Astrocyte (in vitro differentiated cells and primary cell): ENCODE data around the gene OR9Q1. TPM values are rescaled to one million over a fixed set of nuclear protein-coding genes. Genes with fewer than 3 reads are reported as not detected.

Source experiments
- DNase-seq: peaks from one replicate; pipeline ENCODE4 v3.0.0-alpha.2; 2010; ENCODE audit warnings: low read depth
- FAIRE-seq: peaks from 2 replicates; lab custom pipeline; 2011; peaks lifted over from hg19 to GRCh38; lab: Jason Lieb, UNC
- H2AFZ ChIP-seq: 2 replicates; pipeline ENCODE4 v1.6.0; 2012; ENCODE audit warnings: low read depth, low read length, inconsistent platforms
- H3K27ac ChIP-seq: 2 replicates; pipeline ENCODE4 v1.5.1; 2011; ENCODE audit warnings: low read depth, low read length, inconsistent platforms
- H3K27me3 ChIP-seq: 2 replicates; pipeline ENCODE4 v1.6.0; 2011; ENCODE audit warnings: low read length, inconsistent platforms; ENCODE audit not compliant: insufficient read depth
- H3K36me3 ChIP-seq: 2 replicates; pipeline ENCODE4 v1.5.1; 2011; ENCODE audit warnings: low read length, inconsistent platforms; ENCODE audit not compliant: insufficient read depth
- H3K4me1 ChIP-seq: 2 replicates; pipeline ENCODE4 v1.5.1; 2011; ENCODE audit warnings: low read length, inconsistent platforms; ENCODE audit not compliant: insufficient read depth
- H3K4me2 ChIP-seq: 2 replicates; pipeline ENCODE4 v1.6.0; 2012; ENCODE audit warnings: low read length, inconsistent platforms
- H3K4me3 ChIP-seq: 2 replicates; pipeline ENCODE4 v1.5.1; 2011; ENCODE audit warnings: low read depth, mild to moderate bottlenecking, low read length, inconsistent platforms; ENCODE audit not compliant: insufficient read depth
- H3K79me2 ChIP-seq: 2 replicates; pipeline ENCODE4 v1.6.0; 2012; ENCODE audit warnings: mild to moderate bottlenecking, low read length, inconsistent platforms; ENCODE audit not compliant: insufficient read depth
- H3K9ac ChIP-seq: 2 replicates; pipeline ENCODE4 v1.6.0; 2012; ENCODE audit warnings: mild to moderate bottlenecking, low read length, inconsistent platforms
- H3K9me3 ChIP-seq: 2 replicates; pipeline ENCODE4 v1.5.1; 2012; ENCODE audit warnings: low read depth, mild to moderate bottlenecking, low read length, inconsistent platforms; ENCODE audit not compliant: insufficient read depth
- H4K20me1 ChIP-seq: 2 replicates; pipeline ENCODE4 v1.6.0; 2012; ENCODE audit warnings: low read length, inconsistent platforms; ENCODE audit not compliant: insufficient read depth
- H3K27ac Mint-ChIP-seq: one replicate; pipeline ENCODE4 v1.8.0; 2021; ENCODE audit warnings: mild to moderate bottlenecking, mixed read lengths; ENCODE audit not compliant: unreplicated experiment
- H3K27me3 Mint-ChIP-seq: one replicate; pipeline ENCODE4 v1.8.0; 2021; ENCODE audit warnings: low read depth, mixed read lengths; ENCODE audit not compliant: unreplicated experiment
- H3K36me3 Mint-ChIP-seq: one replicate; pipeline ENCODE4 v1.8.0; 2021; ENCODE audit warnings: low read depth, mixed read lengths; ENCODE audit not compliant: unreplicated experiment
- H3K4me1 Mint-ChIP-seq: one replicate; pipeline ENCODE4 v1.8.0; 2021; ENCODE audit warnings: low read depth, mixed read lengths; ENCODE audit not compliant: unreplicated experiment
- H3K4me3 Mint-ChIP-seq: one replicate; pipeline ENCODE4 v1.8.0; 2021; ENCODE audit warnings: mild to moderate bottlenecking, moderate library complexity, mixed read lengths; ENCODE audit not compliant: unreplicated experiment
- H3K9me3 Mint-ChIP-seq: one replicate; pipeline ENCODE4 v1.8.0; 2021; ENCODE audit warnings: mild to moderate bottlenecking, mixed read lengths; ENCODE audit not compliant: unreplicated experiment
- EZH2 ChIP-seq: IDR thresholded peaks from 2 replicates; pipeline ENCODE4 v1.6.1; 2012; ENCODE audit warnings: mild to moderate bottlenecking, low read length, inconsistent platforms; ENCODE audit not compliant: insufficient read depth
- total RNA-seq: library from RNA; stranded (reverse); gene quantifications from 2 replicates; pipeline ENCODE4 v1.2.1, GENCODE V29; 2021
- TF ChIP-seq, protein P1 (sequence below): IDR thresholded peaks from 2 replicates; pipeline ENCODE4 v1.5.1; 2011; ENCODE audit warnings: low read depth, mild to moderate bottlenecking, inconsistent platforms, low read length, moderate library complexity; ENCODE audit not compliant: insufficient read depth

Gene OR9Q1
- total RNA-seq, 1 donor from 2014 or later: not detected

DNA sequence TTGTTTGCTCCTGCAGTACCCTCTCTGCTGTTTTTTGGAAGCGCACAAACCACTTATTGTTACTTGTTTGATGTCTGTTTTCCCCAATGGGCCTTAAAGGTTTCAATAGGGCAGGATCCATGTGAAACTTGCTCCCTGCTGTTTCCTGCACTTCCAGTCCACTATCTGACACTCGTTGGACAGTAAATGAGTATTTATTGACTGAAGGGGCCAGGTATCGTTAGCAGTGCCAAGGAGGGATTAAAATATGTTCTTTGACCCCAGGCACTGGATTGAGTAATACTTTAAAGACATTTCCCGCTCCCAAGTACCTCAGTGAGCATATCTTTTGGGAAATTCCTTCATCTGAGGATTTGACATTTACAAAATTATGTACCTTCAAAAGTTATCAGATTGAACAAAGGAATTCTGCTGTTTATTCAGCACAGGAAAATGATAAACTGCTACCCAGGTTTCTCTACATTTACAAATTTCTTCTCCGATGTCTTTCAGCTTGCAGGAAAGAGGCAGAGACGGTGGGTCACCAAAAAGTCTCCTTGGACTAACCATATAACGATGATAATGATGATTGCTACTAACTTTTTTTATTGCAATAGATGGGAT lies 141.9 kb downstream of the OR9Q1 start:
- DNase-seq: no peak
- no peak for TF ChIP-seq EZH2
- Histone ChIP-seq H3K27me3 (no peaks in the 10 kb centered on the region), H2AFZ (no peak overlapping the region), H3K4me2 (no peak overlapping the region), H3K79me2 (no peaks in the 10 kb centered on the region), H3K27ac (no peak overlapping the region), H3K9me3 (peaks cover 4% of the 10 kb centered on the region), H3K36me3 (no peaks in the 10 kb centered on the region), H3K9ac (no peak overlapping the region), H3K4me1 (no peaks in the 10 kb centered on the region), H4K20me1 (no peaks in the 10 kb centered on the region), H3K4me3 (no peak overlapping the region)
- H3K4me1 Mint-ChIP-seq: no peaks in the 10 kb centered on the region
- FAIRE-seq: no peak
- no peak overlapping the region for H3K4me3 Mint-ChIP-seq
- H3K27me3 Mint-ChIP-seq: no peaks in the 10 kb centered on the region
- no peak overlapping the region for H3K27ac Mint-ChIP-seq
- no peaks in the 10 kb centered on the region for H3K36me3 Mint-ChIP-seq
- no peaks in the 10 kb centered on the region for H3K9me3 Mint-ChIP-seq

DNA sequence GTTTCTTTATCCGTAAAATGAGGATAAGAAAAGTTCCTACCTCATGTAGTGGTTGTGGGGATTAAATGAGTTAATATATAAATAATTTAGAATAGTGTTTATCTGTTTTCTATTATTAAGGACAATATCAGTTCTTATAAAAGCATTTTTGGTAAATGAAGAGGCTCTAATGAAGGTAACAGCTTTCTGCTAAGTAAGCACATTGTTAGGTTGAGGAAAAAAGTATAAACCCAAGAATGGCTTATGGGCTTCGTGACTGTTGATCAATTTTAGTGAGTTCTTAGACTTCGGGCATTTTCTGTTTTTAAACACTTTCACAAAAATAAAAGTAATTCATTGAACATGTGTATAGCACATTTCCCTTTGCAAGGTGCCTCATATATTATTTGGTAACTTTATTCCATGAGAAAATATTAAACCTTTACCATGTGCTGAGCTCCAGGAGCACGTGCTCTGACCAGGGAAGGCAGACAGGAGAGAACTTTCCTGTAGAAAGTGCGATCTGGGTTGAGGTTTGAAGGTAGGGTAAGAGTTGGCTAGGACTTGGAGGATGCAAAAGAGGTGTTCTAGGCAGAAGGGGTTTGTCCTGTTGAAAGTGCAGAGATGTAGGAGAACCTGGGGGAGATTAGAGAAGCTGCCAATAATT lies 153.9 kb downstream of the OR9Q1 start:
- DNase-seq: no peak
- Histone ChIP-seq H3K4me3 (no peak overlapping the region), H3K79me2 (no peaks in the 10 kb centered on the region), H3K27ac (no peak overlapping the region), H3K36me3 (no peaks in the 10 kb centered on the region), H3K9ac (no peak overlapping the region), H3K27me3 (no peaks in the 10 kb centered on the region), H3K9me3 (no peaks in the 10 kb centered on the region), H4K20me1 (no peaks in the 10 kb centered on the region), H3K4me2 (no peak overlapping the region), H3K4me1 (no peaks in the 10 kb centered on the region), H2AFZ (no peak overlapping the region)
- no peaks in the 10 kb centered on the region for H3K9me3 Mint-ChIP-seq
- H3K4me3 Mint-ChIP-seq: no peak overlapping the region
- no peak for TF ChIP-seq EZH2
- TF ChIP-seq, protein P1, sequence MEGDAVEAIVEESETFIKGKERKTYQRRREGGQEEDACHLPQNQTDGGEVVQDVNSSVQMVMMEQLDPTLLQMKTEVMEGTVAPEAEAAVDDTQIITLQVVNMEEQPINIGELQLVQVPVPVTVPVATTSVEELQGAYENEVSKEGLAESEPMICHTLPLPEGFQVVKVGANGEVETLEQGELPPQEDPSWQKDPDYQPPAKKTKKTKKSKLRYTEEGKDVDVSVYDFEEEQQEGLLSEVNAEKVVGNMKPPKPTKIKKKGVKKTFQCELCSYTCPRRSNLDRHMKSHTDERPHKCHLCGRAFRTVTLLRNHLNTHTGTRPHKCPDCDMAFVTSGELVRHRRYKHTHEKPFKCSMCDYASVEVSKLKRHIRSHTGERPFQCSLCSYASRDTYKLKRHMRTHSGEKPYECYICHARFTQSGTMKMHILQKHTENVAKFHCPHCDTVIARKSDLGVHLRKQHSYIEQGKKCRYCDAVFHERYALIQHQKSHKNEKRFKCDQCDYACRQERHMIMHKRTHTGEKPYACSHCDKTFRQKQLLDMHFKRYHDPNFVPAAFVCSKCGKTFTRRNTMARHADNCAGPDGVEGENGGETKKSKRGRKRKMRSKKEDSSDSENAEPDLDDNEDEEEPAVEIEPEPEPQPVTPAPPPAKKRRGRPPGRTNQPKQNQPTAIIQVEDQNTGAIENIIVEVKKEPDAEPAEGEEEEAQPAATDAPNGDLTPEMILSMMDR: no peak
- no peak overlapping the region for H3K27ac Mint-ChIP-seq
- no peak for FAIRE-seq
- no peaks in the 10 kb centered on the region for H3K36me3 Mint-ChIP-seq
- no peaks in the 10 kb centered on the region for H3K4me1 Mint-ChIP-seq
- peaks cover 8% of the 10 kb centered on the region for H3K27me3 Mint-ChIP-seq

DNA sequence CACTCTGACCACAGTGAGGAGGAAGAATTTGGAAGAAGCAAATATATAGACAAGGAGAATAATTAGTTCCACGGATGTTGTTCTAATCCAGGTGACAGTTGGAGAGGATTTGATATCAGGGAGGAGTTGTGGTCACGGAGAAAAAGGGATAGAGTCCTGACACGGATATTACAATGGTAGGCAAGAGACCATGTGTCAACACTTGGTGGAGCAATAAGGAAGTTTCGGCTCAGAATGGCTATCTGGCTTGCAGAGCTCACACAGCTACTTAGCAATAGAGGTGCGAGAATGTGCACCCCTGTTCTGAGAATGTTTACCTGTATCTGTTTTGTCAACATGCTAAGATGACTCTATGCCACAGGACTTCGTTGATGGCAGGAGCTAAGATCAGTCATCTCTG lies 154.8 kb downstream of the OR9Q1 start:
- Histone ChIP-seq H3K79me2 (no peaks in the 10 kb centered on the region), H3K9me3 (no peaks in the 10 kb centered on the region), H3K27ac (no peak overlapping the region), H3K4me1 (no peaks in the 10 kb centered on the region), H3K9ac (no peak overlapping the region), H4K20me1 (no peaks in the 10 kb centered on the region), H3K27me3 (no peaks in the 10 kb centered on the region), H2AFZ (no peak overlapping the region), H3K4me3 (no peak overlapping the region), H3K36me3 (no peaks in the 10 kb centered on the region), H3K4me2 (no peak overlapping the region)
- DNase-seq (no peak), FAIRE-seq (no peak)
- no peak overlapping the region for H3K27ac Mint-ChIP-seq
- H3K36me3 Mint-ChIP-seq: no peaks in the 10 kb centered on the region
- TF ChIP-seq EZH2: no peak
- TF ChIP-seq, protein P1: no peak
- no peak overlapping the region for H3K4me3 Mint-ChIP-seq
- H3K9me3 Mint-ChIP-seq: no peaks in the 10 kb centered on the region
- H3K27me3 Mint-ChIP-seq: peaks cover 8% of the 10 kb centered on the region
- no peaks in the 10 kb centered on the region for H3K4me1 Mint-ChIP-seq
